ELF-1 (cell line): ENCODE data around the gene MRPL54.

Experiments used
- DNase-seq: peaks from one replicate; pipeline ENCODE4 v3.0.0-alpha.2; 2016; ENCODE audit warnings: low read depth, low spot score

MRPL54 gene

GRCh38 chr19:3762501-3763459 is at the start of gene MRPL54:
TSS of gene MRPL54 (plus strand) at chr19:3762682. CDS start at chr19:3762701, 19 bp downstream.
- peak; percentile 100 for DNase-seq

GRCh38 chr19:3716147-3716668 is 46.3 kb upstream of the MRPL54 start:
- no peak for DNase-seq

- no peak for DNase-seq
These were observed 42.6 kb upstream of the MRPL54 start for GRCh38 chr19:3719868-3720267.

DNA sequence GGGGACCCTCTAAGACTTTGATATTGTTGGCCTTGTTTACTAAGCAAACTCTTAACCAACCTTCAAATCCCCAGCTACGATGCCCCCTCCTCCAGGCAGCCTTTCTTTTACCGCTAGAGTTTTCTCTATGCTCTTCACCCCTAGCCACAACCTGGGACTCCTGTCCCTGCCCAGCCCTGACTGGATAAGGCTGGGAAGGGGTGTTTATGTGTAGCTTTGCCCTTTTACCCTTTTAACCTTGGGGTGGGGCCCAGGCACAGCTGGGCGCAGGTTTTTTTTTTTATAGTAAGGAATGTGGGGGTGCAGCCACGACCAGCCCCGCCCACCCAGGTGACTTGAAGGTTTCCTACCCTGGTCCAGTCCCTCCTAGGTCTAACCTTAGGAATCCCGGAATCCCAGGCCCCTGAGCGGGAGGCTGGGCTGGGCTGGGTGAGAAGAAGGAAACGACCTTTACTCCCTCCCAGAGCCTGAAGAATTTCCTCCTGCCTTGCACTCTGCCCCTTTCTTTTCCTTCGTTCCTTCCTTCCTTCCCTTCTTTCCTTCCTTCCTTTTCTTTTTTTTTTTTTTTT is 42.0 kb upstream of the MRPL54 start:
- DNase-seq = peak; percentile 74

- peak; percentile 99 for DNase-seq
These were observed 41.2 kb upstream of the MRPL54 start for GRCh38 chr19:3721131-3721886.

GRCh38 chr19:3721887-3722442 is 40.5 kb upstream of the MRPL54 start:
- peak; percentile 36 for DNase-seq

- peak; percentile 94 for DNase-seq
These were observed 39.9 kb upstream of the MRPL54 start for GRCh38 chr19:3722443-3723109.

GRCh38 chr19:3723110-3723488 is 39.4 kb upstream of the MRPL54 start:
- no peak for DNase-seq

DNA sequence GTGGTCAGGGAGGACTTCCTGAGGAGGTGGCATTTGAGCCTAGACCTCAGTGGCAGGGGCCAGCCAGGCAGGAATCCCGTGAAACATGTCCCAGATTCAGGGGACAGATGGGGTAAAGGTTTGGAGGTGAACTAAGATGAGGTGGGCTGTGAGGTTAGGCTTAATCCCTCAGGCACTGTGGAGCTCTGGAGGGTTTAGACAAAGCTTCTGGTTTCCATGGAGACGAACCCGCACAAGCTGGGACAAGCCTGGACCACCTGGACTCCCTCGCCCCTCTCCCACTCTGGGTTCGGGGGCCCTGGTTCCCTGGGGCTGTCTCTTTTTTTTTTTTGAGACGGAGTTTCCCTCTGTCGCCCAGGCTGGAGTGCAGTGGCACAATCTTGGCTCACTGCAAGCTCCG is 38.6 kb upstream of the MRPL54 start:
- DNase-seq = peak; percentile 51

DNA sequence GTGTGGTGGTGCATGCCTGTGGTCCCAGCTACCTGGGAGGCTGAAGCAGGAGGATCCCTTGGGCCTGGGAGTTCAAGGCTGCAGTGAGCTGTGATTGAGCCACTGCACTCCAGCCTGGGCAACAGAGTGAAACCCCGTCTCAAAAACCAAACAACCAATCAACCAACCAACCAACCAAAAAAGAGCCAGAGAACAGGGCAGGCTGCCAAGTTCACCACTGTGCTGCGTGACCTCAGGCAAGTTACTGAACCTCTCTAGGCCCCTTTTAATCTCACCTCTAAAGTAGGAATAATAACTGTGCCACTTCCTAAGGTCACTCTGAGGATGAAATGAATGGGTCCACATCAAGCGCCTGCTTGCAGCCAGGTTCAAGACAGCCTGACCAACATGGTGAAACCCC is 37.4 kb upstream of the MRPL54 start:
- no peak for DNase-seq

DNA sequence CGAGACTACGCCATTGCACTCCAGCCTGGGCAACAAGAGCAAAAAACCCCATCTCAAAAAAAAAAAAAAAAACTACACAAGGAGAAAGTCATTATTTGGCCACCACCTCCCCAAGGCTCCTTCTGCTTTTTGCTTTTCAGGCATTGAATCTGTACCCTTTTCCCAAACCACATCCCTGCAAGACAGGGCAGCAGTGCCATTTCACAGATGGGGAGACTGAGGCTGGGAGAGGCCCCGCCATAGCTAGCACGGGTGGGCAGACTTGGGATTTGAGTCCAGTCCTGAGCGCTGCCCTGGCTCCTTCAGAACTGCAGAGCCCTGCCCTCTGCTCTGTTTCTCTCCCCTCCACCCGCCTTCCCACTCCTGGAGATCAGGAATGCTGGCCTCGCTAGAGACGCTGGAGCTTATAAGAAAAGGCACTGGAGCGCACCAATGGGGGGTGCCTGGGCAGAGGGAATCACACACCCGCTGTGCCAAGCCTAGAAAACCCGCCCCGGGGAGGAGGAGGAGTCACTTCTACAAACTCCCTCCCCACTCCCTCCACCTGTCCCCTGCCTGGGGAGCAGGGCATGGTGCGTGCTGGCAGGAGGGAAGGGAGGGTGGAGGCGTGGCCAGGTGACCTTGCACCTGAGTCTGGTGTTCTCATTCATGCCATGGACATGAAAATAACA is 36.7 kb upstream of the MRPL54 start:
- peak; percentile 81 for DNase-seq

- no peak for DNase-seq
These were observed 32.0 kb upstream of the MRPL54 start for GRCh38 chr19:3730457-3730958.

DNA sequence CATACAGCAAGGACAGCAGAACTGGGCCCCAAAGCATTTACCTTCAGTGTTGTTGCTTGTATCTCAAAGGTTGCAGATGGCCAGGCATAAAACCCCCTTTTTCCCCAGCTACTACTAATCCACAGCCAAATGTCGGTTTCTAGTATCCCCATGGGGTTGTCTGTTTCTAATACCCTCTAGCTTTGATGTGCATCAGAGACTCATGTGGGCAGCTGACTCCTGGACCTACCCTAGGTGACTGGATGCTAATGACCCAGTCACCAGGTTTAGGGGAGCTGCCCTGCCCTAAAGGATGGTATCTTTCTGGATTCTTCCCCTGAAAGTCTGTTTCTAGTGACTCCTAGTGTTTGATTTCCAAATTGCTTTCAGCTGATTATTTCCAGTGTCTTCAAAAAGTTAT is 30.4 kb upstream of the MRPL54 start:
- no peak for DNase-seq

- DNase-seq = no peak
These were observed 28.8 kb upstream of the MRPL54 start for GRCh38 chr19:3733549-3734309.

- DNase-seq = no peak
These were observed 28.2 kb upstream of the MRPL54 start for GRCh38 chr19:3734310-3734600.

DNA sequence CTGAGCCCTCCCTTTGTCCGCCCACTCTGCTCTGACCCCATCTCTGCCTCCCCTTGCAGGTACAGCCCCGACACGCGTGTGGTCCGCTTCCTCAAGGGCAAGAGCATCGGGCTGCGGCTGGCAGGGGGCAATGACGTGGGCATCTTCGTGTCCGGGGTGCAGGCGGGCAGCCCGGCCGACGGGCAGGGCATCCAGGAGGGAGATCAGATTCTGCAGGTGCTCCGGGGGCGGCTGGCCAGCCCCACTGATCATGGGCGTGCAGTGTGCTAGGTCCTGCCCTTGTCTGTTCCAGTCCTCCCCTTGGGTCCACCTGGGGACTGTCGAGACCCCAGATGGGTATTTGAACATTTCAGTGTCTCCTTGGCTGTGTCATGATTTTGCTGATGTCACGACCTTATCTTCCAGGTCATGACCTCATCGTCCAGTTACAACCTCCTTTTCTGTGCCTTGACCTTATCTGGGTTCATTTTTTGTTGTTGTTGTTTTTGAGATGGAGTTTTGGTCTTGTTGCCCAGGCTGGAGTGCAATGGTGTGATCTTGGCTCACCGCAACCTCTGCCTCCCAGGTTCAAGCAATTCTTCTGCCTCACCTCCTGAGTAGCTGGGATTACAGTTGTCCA is 26.3 kb upstream of the MRPL54 start:
- no peak for DNase-seq

DNA sequence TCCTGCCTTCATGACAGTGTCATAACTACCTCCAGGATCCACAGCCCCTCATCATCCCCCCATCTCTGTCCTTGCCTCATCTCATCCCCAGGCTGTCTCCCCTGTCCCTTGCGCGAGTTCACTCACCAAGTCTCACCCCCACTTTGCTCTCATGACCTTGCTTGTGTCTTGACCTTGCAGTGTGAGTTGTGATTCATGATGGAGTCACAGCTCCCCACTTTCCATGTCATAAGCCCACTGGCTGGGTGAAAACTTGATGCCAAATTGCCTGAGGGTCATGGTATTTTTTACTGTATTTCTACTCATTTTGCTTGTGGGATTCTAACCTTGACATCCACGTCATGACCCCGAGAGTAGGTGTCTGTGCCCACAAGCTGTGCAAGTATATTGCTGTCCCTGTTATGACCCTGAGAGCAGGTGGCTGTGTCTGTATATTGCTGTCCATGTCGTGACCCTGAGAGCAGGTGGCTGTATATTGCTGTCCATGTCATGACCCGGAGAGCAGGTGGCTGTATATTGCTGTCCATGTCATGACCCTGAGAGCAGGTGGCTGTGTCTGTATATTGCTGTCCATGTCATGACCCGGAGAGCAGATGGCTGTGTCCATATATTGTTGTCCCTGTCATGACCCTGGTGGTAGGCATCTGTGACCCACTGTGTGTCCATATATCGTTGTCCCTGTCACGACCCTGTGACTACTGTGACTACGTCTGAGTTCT is 24.8 kb upstream of the MRPL54 start:
- DNase-seq = no peak

DNA sequence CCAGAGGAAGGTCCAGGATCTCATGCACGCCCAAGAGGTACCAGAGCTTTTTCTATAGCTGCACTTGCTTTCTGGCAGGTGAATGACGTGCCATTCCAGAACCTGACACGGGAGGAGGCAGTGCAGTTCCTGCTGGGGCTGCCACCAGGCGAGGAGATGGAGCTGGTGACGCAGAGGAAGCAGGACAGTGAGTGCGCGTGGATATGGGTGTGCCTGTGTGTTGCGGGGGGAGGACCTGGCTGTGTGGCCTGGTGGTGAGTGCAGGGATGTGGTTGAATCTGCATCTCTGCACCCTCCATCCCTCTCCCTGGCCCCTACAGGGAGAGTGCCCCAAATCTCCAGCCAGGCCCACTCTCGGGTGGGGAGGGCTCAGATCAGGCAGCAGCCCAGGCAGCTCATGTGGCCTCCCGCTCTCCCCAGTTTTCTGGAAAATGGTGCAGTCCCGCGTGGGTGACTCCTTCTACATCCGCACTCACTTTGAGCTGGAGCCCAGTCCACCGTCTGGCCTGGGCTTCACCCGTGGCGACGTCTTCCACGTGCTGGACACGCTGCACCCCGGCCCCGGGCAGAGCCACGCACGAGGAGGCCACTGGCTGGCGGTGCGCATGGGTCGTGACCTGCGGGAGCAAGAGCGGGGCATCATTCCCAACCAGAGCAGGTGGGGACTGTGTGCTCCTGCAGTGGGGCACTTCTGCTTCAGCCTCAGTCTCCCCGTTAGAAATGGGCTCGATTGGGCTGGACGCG is 23.8 kb upstream of the MRPL54 start:
- DNase-seq = no peak
